Heart right ventricle (tissue), 16 donors: ENCODE data around the gene MTG2. TPM values are rescaled to one million over a fixed set of nuclear protein-coding genes. Genes with fewer than 3 reads are reported as not detected.

Experiments used
- ATAC-seq, 8 donors: fragments of 200-7000 bp; cut with Tn5 transposase; one replicate each; pipeline ENCODE4 v1.9.1; 2020; ENCODE audit warnings: mild to moderate bottlenecking in 8 of 8, moderate library complexity in 8 of 8, moderate number of reproducible peaks in 1 of 8
- DNase-seq, 2 donors: peaks; one replicate each; pipeline ENCODE4 v3.0.0-alpha.2; 2020
- H3K27ac ChIP-seq, 10 donors: fragments of 200-600 bp; sonication (generic) in 2 of 10; one replicate each; pipeline versions ENCODE4 v1.5.0 to v1.8.0; 2020 to 2022; ENCODE audit warnings: mild to moderate bottlenecking in 3 of 10
- H3K27me3 ChIP-seq, 7 donors: fragments of 200-600 bp; one replicate each; pipeline ENCODE4 v1.8.0; 2021 to 2022; ENCODE audit warnings: mild to moderate bottlenecking in 2 of 7
- H3K36me3 ChIP-seq, 9 donors: fragments of 200-600 bp; sonication (generic) in 1 of 9; one replicate each; pipeline versions ENCODE4 v1.5.0 to v1.8.0; 2020 to 2022; ENCODE audit warnings: mild to moderate bottlenecking in 2 of 9
- H3K4me1 ChIP-seq, 9 donors: fragments of 200-600 bp; sonication (generic) in 1 of 9; one replicate each; pipeline versions ENCODE4 v1.5.0 to v1.8.0; 2020 to 2022; ENCODE audit warnings: mild to moderate bottlenecking in 4 of 9
- H3K4me3 ChIP-seq, 10 donors: fragments of 200-600 bp; sonication (generic) in 2 of 10; one replicate each; pipeline versions ENCODE4 v1.5.0 to v1.8.0; 2020 to 2022; ENCODE audit warnings: mild to moderate bottlenecking in 7 of 10, moderate library complexity in 2 of 10
- H3K9me3 ChIP-seq, 11 donors: fragments of 200-600 bp in 10 of 11; sonication (generic) in 2 of 11; one replicate each; pipeline versions ENCODE4 v1.5.0 to v1.8.0; 2013 to 2022; ENCODE audit warnings: mild to moderate bottlenecking in 2 of 11, control low read depth in 1 of 11, moderate library complexity in 1 of 11
- CTCF ChIP-seq, 9 donors: fragments of 200-600 bp; sonication (generic) in 2 of 9; IDR thresholded peaks; one replicate each; pipeline versions ENCODE4 v1.5.0 to v1.8.0; 2021 to 2022; ENCODE audit warnings: antibody characterized with exemption in 9 of 9, mild to moderate bottlenecking in 5 of 9, moderate library complexity in 1 of 9
- WGBS, 2 donors: extraction: QIAGEN DNeasy Blood & Tissue Kit; methylation state at CpG; one replicate each; pipeline ENCODE4 v1.1.7; 2013; ENCODE audit warnings: inconsistent platforms in 1 of 2; 5-methylcytosine and 5-hydroxymethylcytosine counted together
- intact Hi-C, 10 donors: fragments of 100-400 bp; cut with DNase I; formaldehyde crosslinking; loops; one replicate each; pipeline versions ENCODE4 v1.11.1 to v1.14.2; 2022
- polyA plus RNA-seq, 2 donors: library from polyadenylated mRNA; stranded (reverse); fragments of 200-250 nt; gene quantifications; one replicate each; pipeline ENCODE4 v1.2.3, GENCODE V29; 2013
- total RNA-seq, 10 donors: library from RNA; stranded (reverse); fragmentation: NEBNext Ultra II Directional in 3 of 10; extraction: Animal tissue kit (Norgen Biotek cat#: 25700) in 3 of 10; gene quantifications; one replicate each; pipeline versions ENCODE4 v1.2.1 to v1.2.4, GENCODE V29; 2021 to 2023
- donor health status: Arrhythmogenic right ventricular cardiomyopathy.
- donor health status: ischemic (EF 13 %, LVEDD 7.1; RV severe dilation, severe dysfunction).
- donor health status: healthy with polysubstance abuse.
- donor health status: DM: no; HTN: yes; CAD: no.
- donor health status: DM: no; HTN: no; CAD: no.
- donor health status: ischemic (EF 25% LVEDD 6.9; RV normal size, moderate dysfunction).
- donor health status: ischemic (EF 25% LVEDD 5.7; RV mildly dilated, moderate dysfunction).
- donor health status: healthy.
- donor health status: DM: yes; HTN: yes; CAD: no.
- donor health status: Ischemic cardiomyopathy.
- donor health status: ischemic (EF 35%, LVEDD 5.7; RV mildly dilated, moderate dysfunction).
- donor health status: nonischemic (EF 11% LVEDD 7.7; RV severe dilation, severe dysfunction).
- donor health status: DM: yes; HTN: yes; CAD: no.
- donor health status: PGD.
- donor health status: ischemic (EF 29% LVEDD 5.4; RV normal size, mild dysfunction).
- donor health status: nonischemic (EF 23%, LVEDD 6.1; RV moderate dilation, normal function).

MTG2 gene
- total and polyA plus RNA-seq, 12 donors = 21.5 to 55.5 (median 28.2) TPM

GRCh38 chr20:62237514-62237800, 54.6 kb downstream of the MTG2 start:
- H3K27me3 ChIP-seq = peaks cover 0 to 2% (median 0%) of the 10 kb centered on the region in 7 donors
- peak overlapping the region in 9 of 10 donors; percentile 39 to 89 (median 60) for H3K4me3 ChIP-seq
- H3K36me3 ChIP-seq = peaks cover 0 to 18% (median 0%) of the 10 kb centered on the region in 9 donors
- no peak for DNase-seq
- WGBS, 2 donors = 46 to 59% methylated on average over 1 of the region's 1 CpG
- TF ChIP-seq CTCF (IDR thresholded peaks at IDR 0.05) = no peak
- peaks cover 0 to 4% (median 0%) of the 10 kb centered on the region in 11 donors for H3K9me3 ChIP-seq
- intact Hi-C loops = loop anchor here in 1 of 10 donors (5.0 kb wide), 1 partner anchor 55 kb away; the partner anchor contains the start of gene MTG2
- peaks cover 4 to 79% (median 43%) of the 10 kb centered on the region in 9 donors for H3K4me1 ChIP-seq
- ATAC-seq = no peak
- peak overlapping the region in 8 of 10 donors; percentile 58 to 89 (median 66) for H3K27ac ChIP-seq

- TF ChIP-seq CTCF (IDR thresholded peaks at IDR 0.05) = no peak
- 1 to 2% methylated on average over 40 to 55 of the region's 55 CpGs for WGBS, 2 donors
- H3K36me3 ChIP-seq = peaks cover 0 to 24% (median 0%) of the 10 kb centered on the region in 9 donors
Measured at GRCh38 chr20:62237801-62238568, 55.2 kb downstream of the MTG2 start, which contains the start of gene OSBPL2. OSBPL2 (plus strand) TSS chr20:62238521; CDS start chr20:62256185, 17,664 bp downstream.

GRCh38 chr20:62238569-62239277, 55.9 kb downstream of the MTG2 start:
- Histone ChIP-seq H3K9me3 (peaks cover 0 to 2% (median 0%) of the 10 kb centered on the region in 11 donors), H3K4me1 (peaks cover 6 to 85% (median 53%) of the 10 kb centered on the region in 9 donors), H3K27me3 (no peaks in the 10 kb centered on the region), H3K36me3 (peaks cover 0 to 28% (median 0%) of the 10 kb centered on the region in 9 donors), H3K4me3 (peak overlapping the region; percentile 60 to 89 (median 72)), H3K27ac (peak overlapping the region; percentile 55 to 94 (median 90))
- TF ChIP-seq CTCF (IDR thresholded peaks at IDR 0.05) = no peak
- intact Hi-C loops = loop anchor here in 2 of 10 donors (2.0 to 5.0 kb wide), 2 partner anchors 56 kb away; partner anchors contain the start of gene MTG2 (in 2 of the 2)
- 1% methylated on average over 57 to 70 of the region's 70 CpGs for WGBS, 2 donors
- DNase-seq (no peak), ATAC-seq (no peak)

More at GRCh38 chr20:62237801-62238568, 55.2 kb downstream of the MTG2 start, which contains the start of gene OSBPL2:
- Histone ChIP-seq H3K4me3 (peak within 1 kb of the TSS; percentile 60 to 89 (median 72)), H3K27ac (peak within 1 kb of the TSS; percentile 55 to 94 (median 90)), H3K9me3 (peaks cover 0 to 4% (median 0%) of the 10 kb centered on the region in 11 donors), H3K27me3 (peaks cover 0 to 2% (median 0%) of the 10 kb centered on the region in 7 donors), H3K4me1 (peaks cover 4 to 84% (median 48%) of the 10 kb centered on the region in 9 donors)
- ATAC-seq (peak; percentile 93 to 99 (median 98)), DNase-seq (peak; percentile 98 to 99)
- intact Hi-C loops = loop anchor here in 2 of 10 donors (2.0 to 5.0 kb wide), 2 partner anchors 55 to 56 kb away; partner anchors contain the start of gene MTG2 (in 2 of the 2)
